GM12891 (cell line): ENCODE data around the gene LILRB3.
A peak's percentile ranks its signal among the peaks of the same experiment; 100 is the strongest.

ENCODE experiments used
- DNase-seq: peaks from one replicate; pipeline ENCODE4 v3.0.0; 2011; ENCODE audit warnings: low spot score; ENCODE audit not compliant: insufficient read length
- FAIRE-seq: peaks from 2 replicates; lab custom pipeline; 2011; peaks lifted over from hg19 to GRCh38; lab: Jason Lieb, UNC
- PAX5 ChIP-seq: IDR thresholded peaks from 2 replicates; pipeline ENCODE4 v1.6.1; 2011; ENCODE audit warnings: low read length, moderate library complexity, mild to moderate bottlenecking; ENCODE audit not compliant: insufficient read depth, severe bottlenecking
- POLR2A ChIP-seq: IDR thresholded peaks from 2 replicates; pipeline ENCODE4 v1.6.1; 2011; ENCODE audit warnings: low read depth, low read length, control low read depth
- POLR2AphosphoS5 ChIP-seq: IDR thresholded peaks from 2 replicates; pipeline ENCODE4 v1.6.1; 2011; ENCODE audit warnings: low read depth, low read length, control low read depth
- POU2F2 ChIP-seq: IDR thresholded peaks from 2 replicates; pipeline ENCODE4 v1.6.1; 2011; ENCODE audit warnings: low read depth, mild to moderate bottlenecking, control low read depth, low read length, moderate library complexity
- SPI1 ChIP-seq: IDR thresholded peaks from 2 replicates; pipeline ENCODE4 v1.6.1; 2011; ENCODE audit warnings: low read depth, low read length, control low read depth
- TAF1 ChIP-seq: IDR thresholded peaks from 2 replicates; pipeline ENCODE4 v1.6.1; 2011; ENCODE audit warnings: low read depth, low read length, control low read depth

LILRB3 gene

GRCh38 chr19:54191811-54192453, 30.9 kb downstream of the LILRB3 start:
- DNase-seq (no peak), FAIRE-seq (no peak)
- TF ChIP-seq TAF1: no peak
- no peak for TF ChIP-seq POLR2A
- TF ChIP-seq POU2F2: no peak
- no peak for TF ChIP-seq SPI1
- TF ChIP-seq PAX5: no peak
- TF ChIP-seq POLR2AphosphoS5: no peak

GRCh38 chr19:54191011-54191810, 31.6 kb downstream of the LILRB3 start, which contains the start of gene TSEN34:
TSEN34 (plus strand) TSS chr19:54191308; CDS start chr19:54191365, 57 bp downstream.
- TF ChIP-seq POLR2A (0 out of 2 replicates have a peak, but pooled peaks have one; percentile 14), TAF1 (0 out of 2 replicates have a peak, but pooled peaks have one; percentile 49), SPI1 (no peak), POU2F2 (no peak), PAX5 (peak; percentile 54), POLR2AphosphoS5 (no peak)
- FAIRE-seq (peak; percentile 73), DNase-seq (peak; percentile 76)

- DNase-seq: peak; percentile 68
- FAIRE-seq: no peak
- TF ChIP-seq POLR2A: no peak; the same call in 1 of the 2 replicates
- TF ChIP-seq PAX5: no peak
- no peak for TF ChIP-seq TAF1
- TF ChIP-seq SPI1: no peak
- TF ChIP-seq POLR2AphosphoS5: no peak
- TF ChIP-seq POU2F2: no peak
Observed at GRCh38 chr19:54190503-54191010, 32.2 kb downstream of the LILRB3 start.

GRCh38 chr19:54189735-54190502, 32.9 kb downstream of the LILRB3 start:
- DNase-seq (peak; percentile 70), FAIRE-seq (peak; percentile 100)
- TF ChIP-seq TAF1 (peak; percentile 41; the same call in 1 of the 2 replicates), POLR2A (peak; percentile 79; the same call in 1 of the 2 replicates), PAX5 (no peak), POU2F2 (no peak), SPI1 (peak; percentile 45), POLR2AphosphoS5 (peak; percentile 84)

GRCh38 chr19:54189145-54189734, 33.6 kb downstream of the LILRB3 start, which contains the start of gene MBOAT7:
MBOAT7 (minus strand) TSS chr19:54189580; CDS start chr19:54188508, 1,072 bp downstream.
- FAIRE-seq (no peak), DNase-seq (peak; percentile 87)
- no peak for TF ChIP-seq POLR2A
- TF ChIP-seq POU2F2: no peak
- TF ChIP-seq POLR2AphosphoS5: no peak
- TF ChIP-seq PAX5: no peak
- TF ChIP-seq SPI1: no peak
- no peak for TF ChIP-seq TAF1

- no peak for TF ChIP-seq POLR2AphosphoS5
- no peak for TF ChIP-seq TAF1
- no peak for TF ChIP-seq POLR2A
- no peak for TF ChIP-seq SPI1
- no peak for TF ChIP-seq POU2F2
- no peak for TF ChIP-seq PAX5
- FAIRE-seq: no peak
- DNase-seq: no peak
Observed at GRCh38 chr19:54188215-54188871, 34.5 kb downstream of the LILRB3 start.

- DNase-seq (no peak), FAIRE-seq (no peak)
- TF ChIP-seq POU2F2: no peak
- TF ChIP-seq POLR2A: no peak
- TF ChIP-seq POLR2AphosphoS5: no peak
- TF ChIP-seq TAF1: no peak
- TF ChIP-seq PAX5: no peak
- no peak for TF ChIP-seq SPI1
Observed at GRCh38 chr19:54186934-54187381, 35.8 kb downstream of the LILRB3 start.

GRCh38 chr19:54186351-54186750, 36.5 kb downstream of the LILRB3 start:
- DNase-seq (no peak), FAIRE-seq (no peak)
- no peak for TF ChIP-seq POU2F2
- no peak for TF ChIP-seq POLR2A
- TF ChIP-seq TAF1: no peak
- no peak for TF ChIP-seq PAX5
- no peak for TF ChIP-seq POLR2AphosphoS5
- TF ChIP-seq SPI1: no peak
